ENCODE results near the gene TRIM75. TPM values are rescaled to one million over a fixed set of nuclear protein-coding genes. Genes with fewer than 3 reads are reported as not detected.
"Not testable (repeated sequence)": the region's sequence is repeated elsewhere in the genome, so short reads cannot be mapped to it uniquely, and the experiment has no call there.

Gene TRIM75
- total RNA-seq, 2 donors from 2014 or later: not detected

DNA sequence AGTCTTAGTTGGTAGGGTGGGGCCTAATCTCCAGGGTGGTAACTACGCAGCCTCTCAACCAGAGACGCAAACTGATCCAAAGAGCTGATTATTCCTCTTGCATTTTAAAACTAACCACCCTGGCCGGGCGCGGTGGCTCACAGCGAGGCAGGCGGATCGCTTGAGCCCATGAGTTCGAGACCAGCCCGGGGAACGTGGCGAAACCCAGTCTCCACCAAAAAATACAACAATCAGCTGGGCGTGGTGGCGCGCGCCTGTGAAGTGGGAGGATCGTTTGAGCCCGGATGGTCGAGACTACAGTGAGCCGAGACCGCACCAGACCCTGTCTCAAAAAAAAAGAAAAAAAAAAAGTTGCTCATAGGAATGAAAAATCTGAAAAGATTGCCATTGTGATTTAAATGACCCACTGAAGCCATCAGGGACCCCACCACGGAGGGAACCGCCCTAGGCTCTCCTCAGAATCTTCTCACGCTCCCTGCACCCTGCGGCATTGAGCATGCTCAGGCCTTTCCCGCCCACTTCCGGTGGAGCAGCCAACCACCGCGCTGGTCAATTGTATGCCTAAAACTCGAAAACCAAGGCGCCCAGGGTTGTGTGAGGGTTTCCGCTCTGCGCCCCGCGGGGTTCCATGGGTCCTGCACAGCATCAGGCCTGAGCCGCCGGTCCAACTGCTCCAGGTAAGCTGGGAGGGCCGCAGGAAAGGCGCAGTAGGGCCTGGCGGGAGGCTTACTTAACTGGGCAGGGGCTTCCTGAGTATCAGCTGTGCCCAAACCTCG is 22.0 kb upstream of the TRIM75 start, which contains the start of gene TRIM60:
TSS of gene TRIM60 (plus strand) at position 564 of the 776 bp plus-strand sequence. CDS start 8,074 bp downstream, outside the sequence.
- no peaks in the 10 kb centered on the region for H3K9me3 Mint-ChIP-seq
- H3K4me3 Mint-ChIP-seq: no peak within 1 kb of the TSS
- DNase-seq (ENCODE audit: low spot score) (no peak), ATAC-seq (no peak)
- H3K4me1 Mint-ChIP-seq (ENCODE audit: low read depth in 2 of 2): no peaks in the 10 kb centered on the region
- no peaks in the 10 kb centered on the region for H3K36me3 Mint-ChIP-seq
- H3K27me3 Mint-ChIP-seq: no peaks in the 10 kb centered on the region
- H3K27ac Mint-ChIP-seq: no peak within 1 kb of the TSS

DNA sequence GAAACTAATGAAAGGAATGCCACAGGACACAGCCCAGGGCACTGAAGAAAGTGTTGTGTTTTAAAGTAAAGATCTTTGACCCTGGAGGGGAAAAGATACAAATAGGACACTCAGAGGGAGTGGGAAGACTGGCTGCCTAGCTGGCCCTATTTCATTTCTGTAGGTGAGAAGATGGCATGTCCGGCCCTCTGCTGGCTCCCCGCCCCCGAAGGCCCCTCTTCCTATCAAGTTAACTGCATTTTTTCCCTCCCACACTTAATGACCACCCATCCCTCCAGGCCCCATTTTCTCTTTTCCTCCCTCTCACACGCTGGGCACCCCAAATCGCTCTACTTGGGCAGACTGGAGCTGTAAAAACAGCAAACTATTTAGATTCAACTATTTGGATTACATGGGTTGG is 5.5 kb upstream of the TRIM75 start:
- no peak for DNase-seq (ENCODE audit: low spot score)
- Mint-ChIP-seq H3K4me1 (ENCODE audit: low read depth in 2 of 2) (no peaks in the 10 kb centered on the region), H3K36me3 (no peaks in the 10 kb centered on the region), H3K27ac (no peak overlapping the region), H3K4me3 (no peak overlapping the region), H3K9me3 (no peaks in the 10 kb centered on the region), H3K27me3 (peaks cover 5% of the 10 kb centered on the region in 2 donors)
- ATAC-seq: no peak

DNA sequence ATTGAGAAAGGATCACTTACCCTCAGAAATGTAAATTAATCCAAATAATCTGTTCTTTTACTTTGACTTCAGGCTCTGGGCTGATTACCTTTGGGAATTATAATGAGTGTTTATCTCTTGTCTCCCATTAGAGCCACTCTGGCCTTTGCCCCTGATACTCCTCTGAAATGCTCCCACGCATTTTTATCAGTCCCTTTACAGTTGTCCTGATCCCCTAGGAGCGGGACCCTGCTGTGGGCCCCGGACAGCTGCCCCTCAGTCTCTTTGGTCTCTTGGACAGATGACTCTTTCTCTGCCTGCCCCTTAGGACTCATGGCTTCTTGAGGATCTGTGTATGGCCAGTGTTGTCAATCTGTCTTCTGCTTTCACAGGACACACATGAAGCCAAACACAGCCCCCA is 1.0 kb upstream of the TRIM75 start:
- H3K36me3 Mint-ChIP-seq: no peaks in the 10 kb centered on the region
- no peak for ATAC-seq
- H3K27ac Mint-ChIP-seq: no peak overlapping the region
- H3K4me3 Mint-ChIP-seq: no peak overlapping the region
- H3K4me1 Mint-ChIP-seq (ENCODE audit: low read depth in 2 of 2): no peaks in the 10 kb centered on the region
- H3K9me3 Mint-ChIP-seq: no peaks in the 10 kb centered on the region
- H3K27me3 Mint-ChIP-seq: no peaks in the 10 kb centered on the region
- DNase-seq (ENCODE audit: low spot score): no peak

DNA sequence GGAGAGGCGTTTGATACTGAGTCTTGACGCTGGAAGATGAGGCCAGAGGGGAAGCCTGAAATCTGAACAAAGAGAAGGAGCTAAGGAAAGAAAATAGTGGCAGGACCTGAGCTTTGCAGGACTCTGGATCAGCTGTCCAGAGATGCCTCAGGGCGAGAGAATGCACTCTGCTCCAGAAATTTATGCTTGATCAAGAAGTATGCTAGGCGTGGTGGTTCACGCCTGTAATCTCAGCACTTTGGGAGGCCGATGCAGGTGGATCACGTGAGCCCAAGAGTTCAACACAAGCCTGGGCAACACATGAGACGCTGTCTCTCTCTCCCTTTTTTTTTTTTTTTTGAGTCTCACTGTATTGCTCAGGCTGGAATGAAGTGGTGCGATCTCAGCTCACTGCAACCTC is 1.9 kb downstream of the TRIM75 start:
- Mint-ChIP-seq H3K36me3 (no peaks in the 10 kb centered on the region), H3K4me1 (ENCODE audit: low read depth in 2 of 2) (no peaks in the 10 kb centered on the region), H3K4me3 (no peak overlapping the region), H3K27ac (no peak overlapping the region), H3K27me3 (no peaks in the 10 kb centered on the region), H3K9me3 (no peaks in the 10 kb centered on the region)
- no peak for ATAC-seq
- no peak for DNase-seq (ENCODE audit: low spot score)

DNA sequence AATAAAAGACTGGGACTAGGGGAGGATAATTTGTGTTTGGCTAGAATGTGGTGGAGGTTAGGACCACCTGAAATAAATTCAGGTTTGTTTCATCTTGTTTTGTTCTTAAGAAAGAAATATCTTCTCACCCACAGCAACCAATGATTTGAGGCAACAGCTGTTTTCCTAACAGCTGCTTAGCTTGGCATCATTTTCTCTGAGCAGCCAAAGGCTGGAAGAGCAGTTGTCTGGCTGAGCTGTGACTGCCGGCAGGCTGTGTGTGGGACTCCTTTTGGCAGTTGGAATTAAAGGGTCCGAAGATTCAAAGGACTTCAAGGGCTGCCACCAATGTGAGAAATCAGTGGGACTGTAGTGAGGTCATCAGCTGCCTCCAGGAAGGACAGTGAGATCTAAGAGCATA is 5.0 kb downstream of the TRIM75 start:
- H3K4me3 Mint-ChIP-seq: no peak overlapping the region
- DNase-seq (ENCODE audit: low spot score) (no peak), ATAC-seq (no peak)
- no peaks in the 10 kb centered on the region for H3K4me1 Mint-ChIP-seq (ENCODE audit: low read depth in 2 of 2)
- no peak overlapping the region for H3K27ac Mint-ChIP-seq
- H3K9me3 Mint-ChIP-seq: no peaks in the 10 kb centered on the region
- no peaks in the 10 kb centered on the region for H3K36me3 Mint-ChIP-seq
- H3K27me3 Mint-ChIP-seq: no peaks in the 10 kb centered on the region

DNA sequence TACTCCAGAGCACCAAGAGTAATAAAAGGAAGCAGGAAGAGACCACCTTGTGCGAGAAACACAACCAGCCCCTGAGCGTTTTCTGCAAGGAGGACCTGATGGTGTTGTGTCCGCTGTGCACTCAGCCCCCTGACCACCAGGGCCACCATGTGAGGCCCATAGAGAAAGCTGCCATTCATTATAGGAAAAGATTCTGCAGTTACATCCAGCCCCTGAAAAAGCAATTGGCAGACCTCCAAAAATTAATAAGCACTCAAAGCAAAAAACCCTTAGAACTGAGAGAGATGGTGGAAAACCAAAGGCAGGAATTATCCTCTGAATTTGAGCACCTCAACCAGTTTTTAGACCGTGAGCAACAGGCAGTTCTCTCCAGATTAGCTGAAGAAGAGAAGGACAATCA is 5.7 kb downstream of the TRIM75 start:
- DNase-seq (ENCODE audit: low spot score) (no peak), ATAC-seq (no peak)
- H3K27me3 Mint-ChIP-seq: no peaks in the 10 kb centered on the region
- no peaks in the 10 kb centered on the region for H3K9me3 Mint-ChIP-seq
- no peaks in the 10 kb centered on the region for H3K36me3 Mint-ChIP-seq
- H3K4me3 Mint-ChIP-seq: no peak overlapping the region
- H3K4me1 Mint-ChIP-seq (ENCODE audit: low read depth in 2 of 2): no peaks in the 10 kb centered on the region
- no peak overlapping the region for H3K27ac Mint-ChIP-seq

DNA sequence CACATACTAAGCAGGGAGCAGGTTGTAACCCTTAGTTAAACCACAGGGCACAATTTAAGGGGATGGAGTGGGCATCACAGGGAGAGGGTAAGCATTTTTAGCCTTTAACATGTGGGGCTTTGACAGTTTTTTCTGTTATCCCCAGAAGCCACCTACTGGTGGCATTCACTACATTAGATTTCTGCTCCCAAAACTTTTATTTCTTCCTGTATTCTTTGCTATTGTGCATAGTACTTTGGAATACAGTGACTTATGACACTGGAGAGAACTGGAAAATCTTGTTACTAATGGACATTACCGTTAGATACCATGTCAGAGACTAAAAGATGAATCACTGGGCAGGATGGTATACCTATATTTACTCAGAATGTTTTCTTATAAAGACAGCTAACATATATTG is 7.3 kb downstream of the TRIM75 start:
- Mint-ChIP-seq H3K4me3 (no peak overlapping the region), H3K4me1 (ENCODE audit: low read depth in 2 of 2) (no peaks in the 10 kb centered on the region), H3K9me3 (no peaks in the 10 kb centered on the region), H3K27me3 (no peaks in the 10 kb centered on the region), H3K36me3 (no peaks in the 10 kb centered on the region), H3K27ac (no peak overlapping the region)
- ATAC-seq (no peak), DNase-seq (ENCODE audit: low spot score) (no peak)

DNA sequence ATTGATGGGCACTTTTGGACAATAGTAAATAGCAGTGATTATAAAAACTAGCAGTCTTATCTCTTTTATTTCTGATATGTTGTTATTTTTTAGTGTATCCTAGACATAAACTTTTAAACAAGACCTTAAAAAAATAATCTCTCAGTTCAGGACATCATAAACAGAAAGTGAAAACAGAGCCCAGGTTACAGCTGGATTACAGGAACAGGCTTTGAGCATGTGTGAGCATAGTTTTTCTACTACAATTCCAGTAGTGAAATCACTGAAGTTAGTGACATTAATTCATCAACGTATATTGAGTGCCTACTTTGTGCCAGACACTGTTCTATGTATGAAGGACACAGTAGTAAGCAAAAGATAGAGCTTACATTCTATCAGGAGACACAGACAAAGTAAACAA is 16.9 kb downstream of the TRIM75 start:
- ATAC-seq: no peak
- Mint-ChIP-seq H3K4me1 (ENCODE audit: low read depth in 2 of 2) (no peaks in the 10 kb centered on the region), H3K4me3 (no peak overlapping the region), H3K9me3 (no peaks in the 10 kb centered on the region), H3K36me3 (no peaks in the 10 kb centered on the region), H3K27me3 (no peaks in the 10 kb centered on the region), H3K27ac (no peak overlapping the region)
- no peak for DNase-seq (ENCODE audit: low spot score)

DNA sequence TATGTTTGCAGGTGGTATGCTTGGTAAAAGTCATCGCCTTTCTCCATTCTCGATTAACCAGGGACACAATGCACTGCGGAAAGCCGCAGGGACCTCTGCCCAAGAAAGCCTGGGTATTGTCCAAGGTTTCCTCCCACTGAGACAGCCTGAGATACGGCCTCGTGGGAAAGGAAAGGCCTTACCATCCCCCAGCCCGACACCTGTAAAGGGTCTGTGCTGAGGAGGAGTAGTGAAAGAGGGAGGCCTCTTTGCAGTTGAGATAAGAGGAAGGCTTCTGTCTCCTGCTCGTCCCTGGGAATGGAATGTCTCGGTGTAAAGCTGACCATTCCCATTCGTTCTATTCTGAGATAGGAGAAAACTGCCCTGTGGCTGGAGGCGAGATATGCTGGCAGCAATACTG is 19.7 kb downstream of the TRIM75 start:
- not testable (repeated sequence) for H3K4me1 Mint-ChIP-seq (ENCODE audit: low read depth in 2 of 2); H3K36me3 Mint-ChIP-seq; H3K4me3 Mint-ChIP-seq; ATAC-seq; DNase-seq (ENCODE audit: low spot score); H3K27me3 Mint-ChIP-seq; H3K27ac Mint-ChIP-seq; H3K9me3 Mint-ChIP-seq

DNA sequence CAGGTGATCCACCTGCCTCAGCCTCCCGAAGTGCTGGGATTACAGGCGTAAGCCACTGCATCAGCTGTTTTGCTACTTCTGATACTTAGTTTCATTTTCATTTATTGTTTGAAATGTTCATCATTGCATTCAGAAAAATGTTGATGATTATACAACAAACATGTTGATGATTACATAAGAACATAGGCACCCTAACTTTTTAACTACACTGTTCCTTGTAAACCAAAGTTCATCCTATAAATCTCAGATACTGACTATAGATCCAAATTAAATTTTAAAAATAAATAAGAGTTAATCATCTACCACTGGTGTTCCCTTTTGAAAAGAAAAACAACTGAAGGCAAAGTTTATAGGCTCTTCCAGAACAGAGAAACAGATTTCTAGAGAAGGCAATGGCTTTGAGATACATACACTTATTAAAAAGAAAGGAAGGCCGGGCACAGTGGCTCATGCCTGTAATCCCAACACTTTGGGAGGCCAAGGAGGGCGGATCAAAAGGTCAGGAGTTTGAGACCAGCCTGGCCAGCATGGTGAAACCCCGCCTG is 23.4 kb downstream of the TRIM75 start:
- no peaks in the 10 kb centered on the region for H3K27me3 Mint-ChIP-seq
- no peaks in the 10 kb centered on the region for H3K4me1 Mint-ChIP-seq (ENCODE audit: low read depth in 2 of 2)
- no peak overlapping the region for H3K27ac Mint-ChIP-seq
- DNase-seq (ENCODE audit: low spot score) (no peak), ATAC-seq (no peak)
- H3K36me3 Mint-ChIP-seq: no peaks in the 10 kb centered on the region
- H3K4me3 Mint-ChIP-seq: no peak overlapping the region
- no peaks in the 10 kb centered on the region for H3K9me3 Mint-ChIP-seq

DNA sequence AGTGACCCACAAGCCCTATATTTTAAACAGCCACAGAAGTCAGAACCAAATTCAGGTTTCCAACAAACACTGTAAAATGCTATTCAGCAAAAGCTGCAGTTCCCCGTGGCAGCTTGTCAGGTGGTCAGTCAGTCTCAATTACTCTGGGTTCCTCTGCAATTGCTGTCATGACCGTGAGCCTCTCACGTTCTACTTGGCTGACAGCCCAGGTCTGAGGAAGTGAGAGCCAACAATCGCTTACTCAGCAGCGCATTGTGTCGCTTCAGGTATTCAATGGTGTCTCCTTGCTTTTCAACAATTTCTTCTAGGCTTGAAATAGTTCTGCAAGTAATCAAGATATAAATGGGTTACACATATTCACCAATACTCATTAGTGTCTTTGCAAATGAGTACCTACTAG is 25.8 kb downstream of the TRIM75 start:
- ATAC-seq (no peak), DNase-seq (ENCODE audit: low spot score) (no peak)
- H3K4me1 Mint-ChIP-seq (ENCODE audit: low read depth in 2 of 2): no peaks in the 10 kb centered on the region
- H3K27ac Mint-ChIP-seq: no peak overlapping the region
- no peaks in the 10 kb centered on the region for H3K36me3 Mint-ChIP-seq
- no peaks in the 10 kb centered on the region for H3K9me3 Mint-ChIP-seq
- H3K27me3 Mint-ChIP-seq: no peaks in the 10 kb centered on the region
- H3K4me3 Mint-ChIP-seq: no peak overlapping the region

DNA sequence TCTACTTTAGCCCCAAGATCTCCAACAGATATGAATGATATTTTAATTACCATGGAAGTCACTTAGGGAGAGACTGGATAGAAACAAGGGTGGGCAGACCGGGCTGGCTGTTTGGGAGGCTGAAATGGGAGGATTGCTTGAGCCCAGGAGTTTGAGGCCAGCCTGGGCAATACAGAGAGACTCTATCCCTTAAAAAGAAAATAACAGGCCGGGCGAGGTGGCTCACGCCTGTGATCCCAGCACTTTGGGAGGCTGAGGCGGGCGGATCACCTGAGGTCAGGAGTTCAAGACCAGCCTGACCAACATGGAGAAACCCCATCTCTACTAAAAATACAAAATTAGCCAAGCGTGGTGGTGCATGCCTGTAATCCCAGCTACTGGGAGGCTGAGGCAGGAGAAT is 31.1 kb downstream of the TRIM75 start:
- not testable (repeated sequence) for H3K9me3 Mint-ChIP-seq; H3K4me1 Mint-ChIP-seq (ENCODE audit: low read depth in 2 of 2); H3K27ac Mint-ChIP-seq; H3K4me3 Mint-ChIP-seq; DNase-seq (ENCODE audit: low spot score); H3K27me3 Mint-ChIP-seq; ATAC-seq
- H3K36me3 Mint-ChIP-seq: peaks cover 12% of the 10 kb centered on the region

DNA sequence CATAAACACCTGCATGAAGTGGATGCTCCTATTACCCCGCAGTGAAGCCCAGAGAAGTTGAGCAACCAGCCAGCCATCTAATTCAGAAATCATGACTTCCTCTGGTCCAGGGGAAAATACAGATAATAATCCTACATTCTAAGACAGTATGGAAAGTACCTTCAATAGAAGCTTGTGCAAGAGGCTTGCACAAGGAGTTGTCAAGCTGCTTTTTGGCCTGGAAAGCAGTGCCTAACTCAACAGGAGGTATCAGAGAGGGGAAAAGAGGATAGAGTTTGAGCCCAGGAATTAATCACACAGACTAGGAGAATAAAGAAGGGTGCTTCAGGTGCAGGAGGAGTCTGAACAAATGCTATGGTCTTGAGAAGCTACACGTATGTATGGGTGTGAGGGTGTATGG is 32.3 kb downstream of the TRIM75 start:
- H3K36me3 Mint-ChIP-seq: peaks cover 12% of the 10 kb centered on the region
- H3K9me3 Mint-ChIP-seq: no peaks in the 10 kb centered on the region

DNA sequence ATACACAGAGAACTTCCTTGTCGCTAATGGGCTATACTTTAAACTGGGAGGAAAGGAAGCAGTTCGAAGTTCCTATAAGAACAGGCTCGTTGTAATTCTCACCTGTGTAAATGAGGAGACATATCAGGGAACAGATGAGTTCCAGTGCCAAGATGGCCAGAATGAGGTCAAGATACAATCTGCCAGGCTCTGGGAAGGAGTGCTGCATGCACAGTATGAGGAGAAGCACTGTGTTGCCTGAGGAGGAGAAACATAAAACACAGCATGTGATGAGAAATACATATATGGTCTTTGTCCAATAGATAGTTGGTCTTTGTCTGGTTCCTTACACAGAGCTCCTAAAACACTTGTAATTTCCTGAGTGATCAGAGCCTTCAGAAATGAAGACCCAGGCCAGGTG is 34.7 kb downstream of the TRIM75 start:
- H3K9me3 Mint-ChIP-seq: no peaks in the 10 kb centered on the region
- H3K36me3 Mint-ChIP-seq: peaks cover 12% of the 10 kb centered on the region
- H3K4me1 Mint-ChIP-seq (ENCODE audit: low read depth in 2 of 2): peaks cover 0 to 3% of the 10 kb centered on the region in 2 donors
- H3K27ac Mint-ChIP-seq: no peak overlapping the region
- DNase-seq (ENCODE audit: low spot score) (no peak), ATAC-seq (no peak)
- no peaks in the 10 kb centered on the region for H3K27me3 Mint-ChIP-seq
- no peak overlapping the region for H3K4me3 Mint-ChIP-seq

More for the DNA sequence above, 32.3 kb downstream of the TRIM75 start:
- Mint-ChIP-seq H3K27me3 (no peaks in the 10 kb centered on the region), H3K27ac (no peak overlapping the region), H3K4me1 (ENCODE audit: low read depth in 2 of 2) (peaks cover 0 to 3% of the 10 kb centered on the region in 2 donors), H3K4me3 (no peak overlapping the region)
- no peak for DNase-seq (ENCODE audit: low spot score)
- no peak for ATAC-seq

DNA sequence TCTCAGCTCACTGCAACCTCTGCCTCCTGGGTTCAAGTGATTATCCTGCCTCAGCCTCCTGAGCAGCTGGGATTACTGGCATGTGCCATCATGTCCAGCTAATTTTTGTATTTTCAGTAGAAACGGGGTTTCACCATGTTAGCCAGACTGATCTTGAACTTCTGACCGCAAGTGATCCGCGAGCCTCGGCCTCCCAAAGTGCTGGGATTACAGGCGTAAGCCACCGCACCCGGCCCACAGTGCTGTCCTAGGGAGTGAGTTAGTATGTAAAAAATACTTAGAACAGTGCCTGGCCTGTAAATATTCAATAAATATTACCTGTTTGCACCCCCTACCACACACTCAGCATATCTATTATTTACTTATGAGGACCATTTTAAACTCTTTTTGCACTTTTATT is 38.5 kb downstream of the TRIM75 start:
- not testable (repeated sequence) for H3K4me3 Mint-ChIP-seq; H3K36me3 Mint-ChIP-seq; H3K4me1 Mint-ChIP-seq (ENCODE audit: low read depth in 2 of 2); ATAC-seq; H3K9me3 Mint-ChIP-seq; DNase-seq (ENCODE audit: low spot score); H3K27ac Mint-ChIP-seq; H3K27me3 Mint-ChIP-seq

Data from natural killer cell treated with Interleukin-12 subunit alpha and Interleukin-12 subunit beta and Interleukin-15 and Interleukin-18, amount 100 ng/mL, for 72 hours (primary cell).